ACC112 (cell line): ENCODE data around the gene IQCE.
A peak's percentile ranks its signal among the peaks of the same experiment; 100 is the strongest.

Source experiments
- H2AFZ ChIP-seq: fragments of 200-600 bp; sonication (generic); one replicate; pipeline ENCODE4 v1.6.0; 2017; ENCODE audit warnings: antibody characterized with exemption, low read length; ENCODE audit not compliant: unreplicated experiment
- H3K27ac ChIP-seq: fragments of 200-600 bp; sonication (generic); 2 replicates; pipeline ENCODE4 v1.5.1; 2014; ENCODE audit warnings: low read depth, mild to moderate bottlenecking, antibody characterized with exemption, low read length, moderate library complexity
- H3K27me3 ChIP-seq: fragments of 200-600 bp; sonication (generic); 2 replicates; pipeline ENCODE4 v1.6.1; 2014; ENCODE audit warnings: mild to moderate bottlenecking, antibody characterized with exemption, low read length, moderate library complexity, mixed read lengths; ENCODE audit not compliant: insufficient read depth
- H3K36me3 ChIP-seq: fragments of 200-600 bp; sonication (generic); 2 replicates; pipeline ENCODE4 v1.6.1; 2016; ENCODE audit warnings: mild to moderate bottlenecking, antibody characterized with exemption, low read length, moderate library complexity, mixed read lengths; ENCODE audit not compliant: insufficient read depth
- H3K4me1 ChIP-seq: fragments of 200-600 bp; sonication (generic); one replicate; pipeline ENCODE4 v1.6.1; 2016; ENCODE audit warnings: low read length, mixed read lengths; ENCODE audit not compliant: insufficient read depth, unreplicated experiment, control insufficient read depth
- H3K4me3 ChIP-seq: fragments of 200-600 bp; sonication (generic); 2 replicates; pipeline ENCODE4 v1.5.1; 2014; ENCODE audit warnings: mild to moderate bottlenecking, low read depth, low read length
- H3K79me2 ChIP-seq: fragments of 200-600 bp; sonication (generic); one replicate; pipeline ENCODE4 v1.6.0; 2016; ENCODE audit warnings: low read length; ENCODE audit not compliant: control insufficient read depth, unreplicated experiment, insufficient read depth

The IQCE gene

GRCh38 chr7:2558629-2559282 lies at the start of gene IQCE:
Gene IQCE, plus strand, starts transcription at chr7:2558979. Its CDS starts 203 bp downstream, at chr7:2559182.
- peaks cover 16% of the 10 kb centered on the region for H3K79me2 ChIP-seq
- H3K27ac ChIP-seq, result no peak within 1 kb of the TSS
- H3K4me1 ChIP-seq, result peaks cover 9% of the 10 kb centered on the region
- peak within 1 kb of the TSS; percentile 83 for H3K4me3 ChIP-seq
- H2AFZ ChIP-seq, result peak within 1 kb of the TSS; percentile 83
- no peaks in the 10 kb centered on the region for H3K27me3 ChIP-seq
- no peaks in the 10 kb centered on the region for H3K36me3 ChIP-seq

- H3K36me3 ChIP-seq, result no peaks in the 10 kb centered on the region
Observed at GRCh38 chr7:2509298-2509906, 49.4 kb upstream of the IQCE start.

GRCh38 chr7:2510130-2510776 lies 48.5 kb upstream of the IQCE start:
- Histone ChIP-seq H3K4me3 (no peak overlapping the region), H2AFZ (no peak overlapping the region), H3K27ac (no peak overlapping the region), H3K79me2 (no peaks in the 10 kb centered on the region), H3K36me3 (no peaks in the 10 kb centered on the region), H3K4me1 (no peaks in the 10 kb centered on the region), H3K27me3 (no peaks in the 10 kb centered on the region)

More at GRCh38 chr7:2509298-2509906, 49.4 kb upstream of the IQCE start:
- H3K27ac ChIP-seq, result no peak overlapping the region
- H2AFZ ChIP-seq, result no peak overlapping the region
- no peak overlapping the region for H3K4me3 ChIP-seq
- no peaks in the 10 kb centered on the region for H3K4me1 ChIP-seq
- no peaks in the 10 kb centered on the region for H3K79me2 ChIP-seq
- H3K27me3 ChIP-seq, result no peaks in the 10 kb centered on the region

- Histone ChIP-seq H3K4me3 (no peak overlapping the region), H3K27me3 (no peaks in the 10 kb centered on the region), H2AFZ (no peak overlapping the region), H3K36me3 (no peaks in the 10 kb centered on the region), H3K79me2 (no peaks in the 10 kb centered on the region), H3K27ac (no peak overlapping the region), H3K4me1 (peaks cover 3% of the 10 kb centered on the region)
Observed at GRCh38 chr7:2510909-2511768, 47.6 kb upstream of the IQCE start.

- no peak overlapping the region for H2AFZ ChIP-seq
Observed at GRCh38 chr7:2511769-2512168, 47.0 kb upstream of the IQCE start.

GRCh38 chr7:2512179-2512661 lies 46.6 kb upstream of the IQCE start:
- Histone ChIP-seq H3K4me1 (peaks cover 13% of the 10 kb centered on the region), H3K79me2 (no peaks in the 10 kb centered on the region), H3K4me3 (no peak overlapping the region), H3K27ac (no peak overlapping the region), H2AFZ (no peak overlapping the region), H3K36me3 (no peaks in the 10 kb centered on the region), H3K27me3 (no peaks in the 10 kb centered on the region)

More at GRCh38 chr7:2511769-2512168, 47.0 kb upstream of the IQCE start:
- no peaks in the 10 kb centered on the region for H3K36me3 ChIP-seq
- H3K27ac ChIP-seq, result no peak overlapping the region
- H3K4me3 ChIP-seq, result no peak overlapping the region
- no peaks in the 10 kb centered on the region for H3K27me3 ChIP-seq
- no peaks in the 10 kb centered on the region for H3K79me2 ChIP-seq
- H3K4me1 ChIP-seq, result peaks cover 9% of the 10 kb centered on the region

GRCh38 chr7:2512713-2513112 lies 46.1 kb upstream of the IQCE start:
- H3K36me3 ChIP-seq, result no peaks in the 10 kb centered on the region
- no peaks in the 10 kb centered on the region for H3K27me3 ChIP-seq
- H3K27ac ChIP-seq, result no peak overlapping the region
- H2AFZ ChIP-seq, result no peak overlapping the region
- no peaks in the 10 kb centered on the region for H3K79me2 ChIP-seq
- H3K4me1 ChIP-seq, result peaks cover 18% of the 10 kb centered on the region
- no peak overlapping the region for H3K4me3 ChIP-seq

- no peak overlapping the region for H3K4me3 ChIP-seq
- no peak overlapping the region for H3K27ac ChIP-seq
- H3K4me1 ChIP-seq, result peaks cover 28% of the 10 kb centered on the region
Observed at GRCh38 chr7:2513702-2514101, 45.1 kb upstream of the IQCE start.

GRCh38 chr7:2514473-2515423 lies 44.0 kb upstream of the IQCE start:
- peaks cover 31% of the 10 kb centered on the region for H3K4me1 ChIP-seq
- no peak overlapping the region for H2AFZ ChIP-seq
- H3K4me3 ChIP-seq, result no peak overlapping the region
- H3K36me3 ChIP-seq, result no peaks in the 10 kb centered on the region
- H3K27me3 ChIP-seq, result no peaks in the 10 kb centered on the region
- no peak overlapping the region for H3K27ac ChIP-seq
- no peaks in the 10 kb centered on the region for H3K79me2 ChIP-seq

More at GRCh38 chr7:2513702-2514101, 45.1 kb upstream of the IQCE start:
- Histone ChIP-seq H3K36me3 (no peaks in the 10 kb centered on the region), H3K79me2 (no peaks in the 10 kb centered on the region), H2AFZ (no peak overlapping the region), H3K27me3 (no peaks in the 10 kb centered on the region)
